Thoracic aorta (tissue), 2 donors: ENCODE data around the gene TMEM130. TPM values are rescaled to one million over a fixed set of nuclear protein-coding genes. Genes with fewer than 3 reads are reported as not detected.

Experiments
- ATAC-seq: fragments of 150-250 bp; one replicate; pipeline ENCODE4 v1.8.0; 2017; ENCODE audit warnings: low read depth; ENCODE audit not compliant: insufficient number of reproducible peaks, low FRiP score
- DNase-seq: peaks from one replicate; pipeline ENCODE4 v3.0.0-alpha.2; 2020; ENCODE audit warnings: low spot score
- H3K27ac ChIP-seq, 2 donors: fragments of 200-600 bp; sonication (generic); 1 replicate in 1 of 2; 2 replicates in 1 of 2; pipeline ENCODE4 v1.5.1; 2016; ENCODE audit warnings: mild to moderate bottlenecking in 2 of 2, moderate library complexity in 2 of 2
- H3K27me3 ChIP-seq: fragments of 200-600 bp; sonication (generic); replicated peaks from 2 replicates; pipeline ENCODE4 v1.6.0; 2016; ENCODE audit warnings: mild to moderate bottlenecking; ENCODE audit not compliant: insufficient read depth
- H3K36me3 ChIP-seq: fragments of 200-600 bp; sonication (generic); one replicate; pipeline ENCODE4 v1.5.1; 2016
- H3K4me1 ChIP-seq, 2 donors: fragments of 200-600 bp; sonication (generic); 1 replicate in 1 of 2; 2 replicates in 1 of 2; pipeline versions ENCODE4 v1.5.1 to v1.6.0; 2016; ENCODE audit warnings: low read depth in 2 of 2, mild to moderate bottlenecking in 1 of 2; ENCODE audit not compliant: control insufficient read depth in 1 of 2
- H3K4me3 ChIP-seq: fragments of 200-600 bp; sonication (generic); 2 replicates; pipeline ENCODE4 v1.5.1; 2016; ENCODE audit warnings: mild to moderate bottlenecking
- H3K9me3 ChIP-seq: fragments of 200-600 bp; sonication (generic); 2 replicates; pipeline ENCODE4 v1.5.1; 2016
- total RNA-seq, 2 donors: library from RNA; depleted of rRNA; stranded (reverse); fragments of >200 nt; gene quantifications; one replicate each; pipeline versions ENCODE4 v1.1.0 to v1.2.3, GENCODE V29; 2016
- TF ChIP-seq, protein P1 (sequence below): fragments of 200-600 bp; sonication (generic); IDR thresholded peaks from one replicate; pipeline ENCODE4 v1.5.1; 2019; ENCODE audit warnings: antibody characterized with exemption

TMEM130 gene
- total RNA-seq, 2 donors from 2014 or later: 26.2 to 57.0 TPM

DNA sequence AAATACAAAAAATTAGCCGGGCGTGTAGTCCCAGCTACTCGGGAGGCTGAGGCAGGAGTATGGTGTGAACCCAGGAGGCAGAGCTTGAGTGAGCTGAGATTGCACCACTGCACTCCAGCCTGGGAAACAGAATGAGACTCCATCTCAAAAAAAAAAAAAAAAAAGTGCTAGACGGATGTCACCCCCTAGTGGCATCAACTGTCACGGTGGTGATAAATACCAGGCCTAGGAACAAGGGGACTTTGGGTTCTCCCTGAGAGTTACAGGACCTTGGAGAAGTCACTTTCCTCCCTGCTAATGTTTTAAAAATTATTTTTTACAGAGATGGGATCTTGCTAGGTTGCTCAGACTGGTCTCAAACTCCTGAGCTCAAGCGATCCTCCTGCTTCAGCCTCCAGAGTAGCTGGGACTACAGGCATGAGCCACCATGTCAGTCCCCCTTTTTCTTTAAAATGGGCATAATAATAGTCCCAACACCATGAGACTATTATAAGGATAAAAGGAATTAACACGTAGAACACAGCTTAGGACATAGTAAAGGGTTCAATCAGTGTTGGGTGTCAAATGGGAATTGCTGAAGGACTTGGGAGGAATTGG lies 2.6 kb upstream of the TMEM130 start:
- TF ChIP-seq, protein P1, sequence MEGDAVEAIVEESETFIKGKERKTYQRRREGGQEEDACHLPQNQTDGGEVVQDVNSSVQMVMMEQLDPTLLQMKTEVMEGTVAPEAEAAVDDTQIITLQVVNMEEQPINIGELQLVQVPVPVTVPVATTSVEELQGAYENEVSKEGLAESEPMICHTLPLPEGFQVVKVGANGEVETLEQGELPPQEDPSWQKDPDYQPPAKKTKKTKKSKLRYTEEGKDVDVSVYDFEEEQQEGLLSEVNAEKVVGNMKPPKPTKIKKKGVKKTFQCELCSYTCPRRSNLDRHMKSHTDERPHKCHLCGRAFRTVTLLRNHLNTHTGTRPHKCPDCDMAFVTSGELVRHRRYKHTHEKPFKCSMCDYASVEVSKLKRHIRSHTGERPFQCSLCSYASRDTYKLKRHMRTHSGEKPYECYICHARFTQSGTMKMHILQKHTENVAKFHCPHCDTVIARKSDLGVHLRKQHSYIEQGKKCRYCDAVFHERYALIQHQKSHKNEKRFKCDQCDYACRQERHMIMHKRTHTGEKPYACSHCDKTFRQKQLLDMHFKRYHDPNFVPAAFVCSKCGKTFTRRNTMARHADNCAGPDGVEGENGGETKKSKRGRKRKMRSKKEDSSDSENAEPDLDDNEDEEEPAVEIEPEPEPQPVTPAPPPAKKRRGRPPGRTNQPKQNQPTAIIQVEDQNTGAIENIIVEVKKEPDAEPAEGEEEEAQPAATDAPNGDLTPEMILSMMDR: no peak
- ATAC-seq (no peak), DNase-seq (no peak)
- Histone ChIP-seq H3K27ac (no peak overlapping the region), H3K27me3 (no peaks in the 10 kb centered on the region), H3K4me3 (no peak overlapping the region), H3K9me3 (no peaks in the 10 kb centered on the region), H3K4me1 (peaks cover 13 to 33% of the 10 kb centered on the region in 2 donors), H3K36me3 (no peaks in the 10 kb centered on the region)

DNA sequence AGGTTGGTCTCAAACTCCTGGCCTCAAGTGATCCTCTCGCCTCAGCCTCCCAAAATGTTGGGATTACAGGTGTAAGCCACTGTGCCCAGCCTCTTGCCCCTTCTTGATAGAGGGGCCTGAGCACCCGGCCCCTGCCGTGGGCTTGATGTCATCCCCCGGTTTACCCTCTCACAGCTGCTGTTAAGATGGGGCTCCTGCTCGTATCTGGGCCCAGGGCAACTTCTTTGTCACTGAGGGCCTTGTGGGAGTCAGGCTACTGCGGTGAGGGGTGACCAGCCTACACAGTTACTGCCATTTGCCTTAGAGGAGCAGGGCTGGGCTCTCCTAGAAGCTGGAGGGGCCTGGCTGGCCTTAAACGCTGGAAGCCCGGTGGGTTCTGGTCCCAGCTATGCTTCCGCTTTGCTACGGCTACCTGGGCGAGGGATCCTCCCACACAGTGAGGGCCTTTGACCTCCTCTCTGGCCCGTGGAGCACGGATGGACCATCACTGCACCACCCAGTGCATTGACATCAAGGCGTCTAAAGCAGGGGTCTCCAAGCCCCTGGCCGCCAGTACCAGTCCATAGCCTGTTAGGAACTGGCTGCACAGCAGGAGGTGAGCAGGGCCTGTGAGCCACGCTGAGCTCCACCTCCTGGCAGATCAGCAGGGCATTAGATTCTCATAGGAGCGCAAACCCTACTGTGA lies 1.1 kb upstream of the TMEM130 start:
- Histone ChIP-seq H3K27ac (no peak overlapping the region), H3K4me3 (peak overlapping the region; percentile 79), H3K4me1 (peaks cover 19 to 40% of the 10 kb centered on the region in 2 donors), H3K36me3 (no peaks in the 10 kb centered on the region), H3K27me3 (no peaks in the 10 kb centered on the region), H3K9me3 (no peaks in the 10 kb centered on the region)
- no peak for ATAC-seq
- no peak for DNase-seq
- TF ChIP-seq, protein P1: no peak

DNA sequence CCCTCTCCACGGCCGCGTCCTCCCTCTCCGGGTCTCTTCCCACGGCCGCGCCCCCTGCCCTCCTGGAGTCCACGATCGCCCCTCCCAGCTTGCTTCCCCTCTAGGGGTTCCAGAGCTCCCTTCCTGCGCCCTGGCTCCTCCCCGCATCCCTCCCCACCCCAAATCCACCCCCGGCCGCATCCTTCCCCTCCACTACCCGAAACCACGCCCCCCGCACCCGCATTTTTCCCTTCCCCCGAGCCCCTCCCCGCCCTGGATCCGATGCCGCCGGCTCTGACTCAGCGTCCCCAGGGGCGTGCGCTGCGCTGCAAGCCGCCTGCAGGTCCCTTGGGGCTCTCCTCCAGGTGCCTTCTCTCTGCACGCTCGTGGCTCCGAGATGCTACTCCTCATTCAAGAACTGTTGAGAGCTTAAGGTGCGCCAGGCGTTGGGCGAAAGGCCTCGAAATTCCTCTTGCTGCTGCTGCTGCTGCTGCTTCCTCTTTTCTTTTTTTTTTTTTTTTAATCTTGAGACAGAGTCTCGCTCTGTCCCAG lies 372 bp upstream of the TMEM130 start:
- peak; percentile 29 for ATAC-seq
- Histone ChIP-seq H3K4me1 (peaks cover 20 to 47% of the 10 kb centered on the region in 2 donors), H3K36me3 (no peaks in the 10 kb centered on the region), H3K27ac (peak overlapping the region in 1 of 2 donors; percentile 63), H3K9me3 (no peaks in the 10 kb centered on the region), H3K4me3 (peak overlapping the region; percentile 79), H3K27me3 (no peaks in the 10 kb centered on the region)
- peak; percentile 35 for DNase-seq
- TF ChIP-seq, protein P1: no peak

DNA sequence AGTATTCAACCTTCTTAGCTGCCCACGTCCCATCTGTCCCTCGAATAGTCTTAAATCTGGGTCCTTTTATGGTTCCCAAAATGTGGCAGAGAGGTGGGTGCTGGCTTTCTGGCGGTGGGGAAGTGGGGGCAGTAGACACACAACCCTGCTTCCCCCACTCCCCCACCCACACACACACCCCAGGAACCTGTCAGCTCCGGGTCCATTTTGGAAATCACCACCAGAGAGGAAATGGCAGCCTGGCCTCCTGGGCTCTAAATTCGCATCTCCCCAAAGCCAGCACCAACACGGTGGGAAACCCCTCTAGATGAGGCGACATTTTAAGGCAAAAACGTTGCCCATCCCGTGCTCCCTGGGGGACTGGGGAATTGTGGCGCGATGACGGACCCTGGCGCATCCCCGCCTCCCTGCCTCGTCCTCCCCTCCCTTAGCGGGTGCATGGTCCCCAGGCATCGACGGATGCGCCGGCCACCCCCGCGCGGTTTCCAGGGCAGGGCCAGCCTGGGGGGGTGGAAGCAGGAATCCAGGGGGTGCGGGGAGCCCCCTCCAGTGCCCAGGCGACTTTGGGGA lies 702 bp downstream of the TMEM130 start:
- H3K36me3 ChIP-seq: no peaks in the 10 kb centered on the region
- no peak for DNase-seq
- peaks cover 23 to 54% of the 10 kb centered on the region in 2 donors for H3K4me1 ChIP-seq
- no peaks in the 10 kb centered on the region for H3K27me3 ChIP-seq
- peak overlapping the region in 1 of 2 donors; percentile 63 for H3K27ac ChIP-seq
- no peaks in the 10 kb centered on the region for H3K9me3 ChIP-seq
- no peak for ATAC-seq
- TF ChIP-seq, protein P1: no peak
- H3K4me3 ChIP-seq: peak overlapping the region; percentile 79

DNA sequence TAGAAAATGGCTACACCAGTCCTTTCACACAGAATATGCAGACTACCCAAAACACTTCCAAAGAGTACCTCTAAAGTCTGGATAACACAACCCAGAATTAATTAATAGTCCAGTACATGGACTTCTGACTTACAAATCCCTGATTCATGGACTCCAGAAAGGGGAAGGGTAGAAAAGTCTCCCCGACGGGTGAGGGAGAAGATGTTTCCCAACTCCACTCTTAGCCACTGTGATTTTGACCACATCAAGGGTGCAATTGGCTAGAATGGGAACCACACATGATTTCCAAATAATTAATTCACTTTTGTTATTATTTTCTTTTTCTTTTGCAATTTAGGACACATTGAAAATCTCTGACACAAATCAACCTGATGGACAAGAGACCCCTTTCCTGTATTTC lies 1.4 kb downstream of the TMEM130 start:
- H3K9me3 ChIP-seq: no peaks in the 10 kb centered on the region
- no peak overlapping the region for H3K27ac ChIP-seq
- TF ChIP-seq, protein P1: no peak
- H3K36me3 ChIP-seq: no peaks in the 10 kb centered on the region
- H3K4me1 ChIP-seq: peaks cover 23 to 54% of the 10 kb centered on the region in 2 donors
- no peak for ATAC-seq
- no peak overlapping the region for H3K4me3 ChIP-seq
- no peak for DNase-seq
- H3K27me3 ChIP-seq: no peaks in the 10 kb centered on the region
